ENCODE measurements around the gene ILDR1. TPM values are rescaled to one million over a fixed set of nuclear protein-coding genes. Genes with fewer than 3 reads are reported as not detected.
A peak's percentile ranks its signal among the peaks of the same experiment; 100 is the strongest.

ILDR1 gene
- total RNA-seq = not detected in 2 replicates
- long read RNA-seq = 0 reads

- H3K27me3 Mint-ChIP-seq (ENCODE audit: low read depth) = peaks cover 66% of the 10 kb centered on the region
- no peak within 1 kb of the TSS for H3K27ac Mint-ChIP-seq (ENCODE audit: unreplicated experiment)
- DNase-seq (ENCODE audit: low read depth, low spot score) = no peak
- no peaks in the 10 kb centered on the region for H3K4me1 Mint-ChIP-seq
- no peak within 1 kb of the TSS for H3K4me3 Mint-ChIP-seq
- H3K9me3 Mint-ChIP-seq = peaks cover 2% of the 10 kb centered on the region
- no peak for TF ChIP-seq CTCF (conservative IDR thresholded peaks at IDR 0.05)
- H3K36me3 Mint-ChIP-seq (ENCODE audit: low read depth) = no peaks in the 10 kb centered on the region
Measured at GRCh38 chr3:122021811-122022401, at the start of gene ILDR1. TSS of gene ILDR1 (minus strand) at chr3:122022247. CDS start at chr3:122022077, 170 bp downstream.

GRCh38 chr3:122067588-122068240 lies 45.7 kb upstream of the ILDR1 start:
- Mint-ChIP-seq H3K27ac (ENCODE audit: unreplicated experiment) (no peak overlapping the region), H3K9me3 (no peaks in the 10 kb centered on the region), H3K4me1 (peaks cover 13% of the 10 kb centered on the region), H3K27me3 (ENCODE audit: low read depth) (no peaks in the 10 kb centered on the region), H3K4me3 (no peak overlapping the region), H3K36me3 (ENCODE audit: low read depth) (no peaks in the 10 kb centered on the region)
- TF ChIP-seq CTCF (conservative IDR thresholded peaks at IDR 0.05) = no peak
- no peak for DNase-seq (ENCODE audit: low read depth, low spot score)

- TF ChIP-seq CTCF (conservative IDR thresholded peaks at IDR 0.05) = no peak
- H3K4me3 Mint-ChIP-seq = no peak overlapping the region
- H3K36me3 Mint-ChIP-seq (ENCODE audit: low read depth) = no peaks in the 10 kb centered on the region
- H3K4me1 Mint-ChIP-seq = peaks cover 13% of the 10 kb centered on the region
- no peak for DNase-seq (ENCODE audit: low read depth, low spot score)
- H3K27ac Mint-ChIP-seq (ENCODE audit: unreplicated experiment) = peak overlapping the region; percentile 22
- no peaks in the 10 kb centered on the region for H3K27me3 Mint-ChIP-seq (ENCODE audit: low read depth)
- H3K9me3 Mint-ChIP-seq = no peaks in the 10 kb centered on the region
Measured at GRCh38 chr3:122067214-122067550, 45.1 kb upstream of the ILDR1 start.

GRCh38 chr3:122066331-122067213 lies 44.5 kb upstream of the ILDR1 start:
- no peak for DNase-seq (ENCODE audit: low read depth, low spot score)
- TF ChIP-seq CTCF (conservative IDR thresholded peaks at IDR 0.05) = no peak
- no peak overlapping the region for H3K4me3 Mint-ChIP-seq
- H3K36me3 Mint-ChIP-seq (ENCODE audit: low read depth) = no peaks in the 10 kb centered on the region
- no peaks in the 10 kb centered on the region for H3K9me3 Mint-ChIP-seq
- H3K27ac Mint-ChIP-seq (ENCODE audit: unreplicated experiment) = peak overlapping the region; percentile 22
- peaks cover 13% of the 10 kb centered on the region for H3K4me1 Mint-ChIP-seq
- H3K27me3 Mint-ChIP-seq (ENCODE audit: low read depth) = no peaks in the 10 kb centered on the region

- H3K27me3 Mint-ChIP-seq (ENCODE audit: low read depth) = no peaks in the 10 kb centered on the region
- peaks cover 13% of the 10 kb centered on the region for H3K4me1 Mint-ChIP-seq
- TF ChIP-seq CTCF (conservative IDR thresholded peaks at IDR 0.05) = no peak
Measured at GRCh38 chr3:122064326-122064725, 42.3 kb upstream of the ILDR1 start.

More at GRCh38 chr3:122064326-122064725, 42.3 kb upstream of the ILDR1 start:
- Mint-ChIP-seq H3K4me3 (no peak overlapping the region), H3K36me3 (ENCODE audit: low read depth) (no peaks in the 10 kb centered on the region), H3K27ac (ENCODE audit: unreplicated experiment) (no peak overlapping the region), H3K9me3 (no peaks in the 10 kb centered on the region)
- no peak for DNase-seq (ENCODE audit: low read depth, low spot score)

All from neural crest cell (in vitro differentiated cells).